Measurements from ENCODE around the gene TMEM120B. TPM values are rescaled to one million over a fixed set of nuclear protein-coding genes. Genes with fewer than 3 reads are reported as not detected.

Gene TMEM120B
- total RNA-seq, 2 experiments from 2014 or later = 12.4 to 21.5 TPM

DNA sequence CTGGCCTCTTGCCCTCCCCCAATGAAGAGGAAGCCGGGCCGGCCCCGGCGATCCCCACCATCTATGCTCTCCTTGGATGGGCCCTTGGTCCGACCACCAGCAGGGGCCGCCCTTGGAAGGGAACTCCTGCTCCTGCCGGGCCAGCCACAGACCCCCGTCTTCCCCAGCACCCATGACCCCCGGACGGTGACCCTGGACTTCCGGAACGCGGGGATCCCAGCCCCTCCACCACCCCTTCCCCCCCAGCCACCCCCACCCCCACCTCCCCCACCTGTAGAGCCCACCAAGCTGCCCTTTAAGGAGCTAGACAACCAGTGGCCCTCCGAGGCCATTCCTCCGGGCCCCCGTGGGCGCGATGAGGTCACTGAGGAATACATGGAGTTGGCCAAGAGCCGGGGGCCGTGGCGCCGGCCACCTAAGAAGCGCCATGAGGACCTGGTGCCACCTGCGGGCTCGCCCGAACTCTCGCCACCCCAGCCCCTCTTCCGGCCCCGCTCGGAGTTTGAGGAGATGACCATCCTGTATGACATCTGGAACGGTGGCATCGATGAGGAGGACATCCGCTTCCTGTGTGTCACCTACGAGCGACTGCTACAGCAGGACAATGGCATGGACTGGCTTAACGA is 110.7 kb downstream of the TMEM120B start:
- Histone ChIP-seq H2AFZ (ENCODE audit: low read length) (no peak overlapping the region), H3K79me2 (ENCODE audit: insufficient read depth, low read depth, low read length) (no peaks in the 10 kb centered on the region), H3K27ac (ENCODE audit: low read depth, low read length, poor library complexity, severe bottlenecking) (no peak overlapping the region), H3K9me2 (ENCODE audit: insufficient read depth, low read length) (no peaks in the 10 kb centered on the region), H3K4me1 (ENCODE audit: insufficient read depth, low read length, poor library complexity, severe bottlenecking) (no peaks in the 10 kb centered on the region), H3K9me3 (ENCODE audit: low read length) (no peaks in the 10 kb centered on the region), H3K36me3 (ENCODE audit: insufficient read depth, low read length) (peaks cover 68% of the 10 kb centered on the region), H4K20me1 (ENCODE audit: insufficient read depth, low read length) (no peaks in the 10 kb centered on the region), H3K4me3 (ENCODE audit: low read depth, low read length, poor library complexity, severe bottlenecking) (no peak overlapping the region), H3K4me2 (ENCODE audit: low read length) (no peak overlapping the region)
- no peak for DNase-seq (ENCODE audit: low spot score)
- ChIA-PET POLR2A (no interaction called here), CTCF (ENCODE audit: unreplicated experiment) (no interaction called here)
- TF ChIP-seq, protein P1, sequence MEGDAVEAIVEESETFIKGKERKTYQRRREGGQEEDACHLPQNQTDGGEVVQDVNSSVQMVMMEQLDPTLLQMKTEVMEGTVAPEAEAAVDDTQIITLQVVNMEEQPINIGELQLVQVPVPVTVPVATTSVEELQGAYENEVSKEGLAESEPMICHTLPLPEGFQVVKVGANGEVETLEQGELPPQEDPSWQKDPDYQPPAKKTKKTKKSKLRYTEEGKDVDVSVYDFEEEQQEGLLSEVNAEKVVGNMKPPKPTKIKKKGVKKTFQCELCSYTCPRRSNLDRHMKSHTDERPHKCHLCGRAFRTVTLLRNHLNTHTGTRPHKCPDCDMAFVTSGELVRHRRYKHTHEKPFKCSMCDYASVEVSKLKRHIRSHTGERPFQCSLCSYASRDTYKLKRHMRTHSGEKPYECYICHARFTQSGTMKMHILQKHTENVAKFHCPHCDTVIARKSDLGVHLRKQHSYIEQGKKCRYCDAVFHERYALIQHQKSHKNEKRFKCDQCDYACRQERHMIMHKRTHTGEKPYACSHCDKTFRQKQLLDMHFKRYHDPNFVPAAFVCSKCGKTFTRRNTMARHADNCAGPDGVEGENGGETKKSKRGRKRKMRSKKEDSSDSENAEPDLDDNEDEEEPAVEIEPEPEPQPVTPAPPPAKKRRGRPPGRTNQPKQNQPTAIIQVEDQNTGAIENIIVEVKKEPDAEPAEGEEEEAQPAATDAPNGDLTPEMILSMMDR (conservative IDR thresholded peaks at IDR 0.05; ENCODE audit: low read length) = no peak
- TF ChIP-seq EZH2phosphoT487 (IDR thresholded peaks at IDR 0.05; ENCODE audit: borderline replicate concordance, low read depth, low read length) = no peak
- intact Hi-C loops (cut with micrococcal nuclease; ENCODE audit: unreplicated experiment) = no loop called here
- BruUV-seq (replicated peaks) = no TSS peak

DNA sequence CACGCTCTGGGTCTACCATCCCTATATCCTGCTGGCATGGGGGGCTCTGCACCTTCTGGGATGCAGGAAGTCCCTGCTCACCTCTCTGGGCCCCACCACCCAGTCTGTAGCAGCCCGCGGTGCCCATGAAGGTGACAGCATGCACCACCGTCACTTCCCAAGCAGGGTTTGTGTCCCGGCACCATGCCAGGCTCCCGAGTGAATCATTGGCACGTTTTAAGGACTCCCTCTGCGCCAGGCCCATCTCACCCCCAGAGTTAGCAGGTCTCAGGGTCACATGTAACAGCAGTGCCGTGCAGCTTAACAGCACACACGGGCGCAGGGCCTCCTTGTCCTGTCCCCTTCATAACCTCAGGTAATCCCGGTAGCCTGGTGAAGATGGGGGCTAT is 111.2 kb downstream of the TMEM120B start:
- Histone ChIP-seq H3K9me2 (ENCODE audit: insufficient read depth, low read length) (no peaks in the 10 kb centered on the region), H3K4me1 (ENCODE audit: insufficient read depth, low read length, poor library complexity, severe bottlenecking) (no peaks in the 10 kb centered on the region), H3K79me2 (ENCODE audit: insufficient read depth, low read depth, low read length) (no peaks in the 10 kb centered on the region), H3K4me2 (ENCODE audit: low read length) (no peak overlapping the region), H3K27ac (ENCODE audit: low read depth, low read length, poor library complexity, severe bottlenecking) (no peak overlapping the region), H3K4me3 (ENCODE audit: low read depth, low read length, poor library complexity, severe bottlenecking) (no peak overlapping the region), H2AFZ (ENCODE audit: low read length) (no peak overlapping the region), H3K36me3 (ENCODE audit: insufficient read depth, low read length) (peaks cover 71% of the 10 kb centered on the region), H3K9me3 (ENCODE audit: low read length) (no peaks in the 10 kb centered on the region), H4K20me1 (ENCODE audit: insufficient read depth, low read length) (no peaks in the 10 kb centered on the region; the same call in 1 of the 2 replicates)
- TF ChIP-seq, protein P1 (conservative IDR thresholded peaks at IDR 0.05; ENCODE audit: low read length) = no peak
- no peak for TF ChIP-seq EZH2phosphoT487 (IDR thresholded peaks at IDR 0.05; ENCODE audit: borderline replicate concordance, low read depth, low read length)
- intact Hi-C loops (cut with micrococcal nuclease; ENCODE audit: unreplicated experiment) = no loop called here
- ChIA-PET POLR2A (no interaction called here), CTCF (ENCODE audit: unreplicated experiment) (no interaction called here)
- DNase-seq (ENCODE audit: low spot score) = no peak
- BruUV-seq (replicated peaks) = no TSS peak

DNA sequence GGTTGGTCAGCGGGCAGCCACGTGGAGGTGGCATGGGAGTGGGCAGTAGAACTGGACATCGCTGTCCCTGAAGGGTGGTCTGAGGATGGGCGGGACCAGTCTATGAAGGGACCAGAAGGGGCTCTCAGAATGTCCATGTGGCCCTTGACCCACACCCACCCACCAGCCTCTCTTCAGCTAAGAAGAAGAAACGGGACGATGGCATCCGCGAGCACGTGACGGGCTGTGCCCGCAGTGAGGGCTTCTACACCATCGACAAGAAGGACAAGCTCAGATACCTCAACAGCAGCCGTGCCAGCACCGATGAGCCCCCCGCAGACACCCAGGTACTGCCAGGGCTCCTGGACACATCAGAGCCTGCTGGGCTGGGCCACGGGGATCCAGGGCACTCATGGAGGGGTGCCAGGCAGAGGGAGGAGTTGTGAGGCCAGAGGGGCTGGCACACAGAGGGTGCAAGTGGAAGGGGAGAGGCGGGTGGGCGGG is 112.5 kb downstream of the TMEM120B start:
- CTCF ChIA-PET (ENCODE audit: unreplicated experiment) = no interaction called here
- H3K4me3 ChIP-seq (ENCODE audit: low read depth, low read length, poor library complexity, severe bottlenecking) = no peak overlapping the region
- no TSS peak for BruUV-seq (replicated peaks)
- no peaks in the 10 kb centered on the region for H3K79me2 ChIP-seq (ENCODE audit: insufficient read depth, low read depth, low read length)
- POLR2A ChIA-PET = interaction anchor here (0.7 kb wide), 1 partner anchor 43 kb away, joined by 3 read pairs; no protein-coding TSS in a partner anchor
- no peak for DNase-seq (ENCODE audit: low spot score)
- H3K36me3 ChIP-seq (ENCODE audit: insufficient read depth, low read length) = peaks cover 73% of the 10 kb centered on the region; the same call in 1 of the 2 replicates
- intact Hi-C loops (cut with micrococcal nuclease; ENCODE audit: unreplicated experiment) = no loop called here
- no peak for TF ChIP-seq EZH2phosphoT487 (IDR thresholded peaks at IDR 0.05; ENCODE audit: borderline replicate concordance, low read depth, low read length)
- TF ChIP-seq, protein P1 (conservative IDR thresholded peaks at IDR 0.05; ENCODE audit: low read length) = no peak
- no peak overlapping the region for H3K27ac ChIP-seq (ENCODE audit: low read depth, low read length, poor library complexity, severe bottlenecking)
- no peak overlapping the region for H3K4me2 ChIP-seq (ENCODE audit: low read length)
- H3K4me1 ChIP-seq (ENCODE audit: insufficient read depth, low read length, poor library complexity, severe bottlenecking) = no peaks in the 10 kb centered on the region
- no peaks in the 10 kb centered on the region; the same call in 1 of the 2 replicates for H4K20me1 ChIP-seq (ENCODE audit: insufficient read depth, low read length)
- H3K9me3 ChIP-seq (ENCODE audit: low read length) = no peaks in the 10 kb centered on the region
- H2AFZ ChIP-seq (ENCODE audit: low read length) = no peak overlapping the region
- H3K9me2 ChIP-seq (ENCODE audit: insufficient read depth, low read length) = no peaks in the 10 kb centered on the region

All from OCI-LY7 (cell line).